Activated CD4-positive, alpha-beta T cell treated with anti-CD3 and anti-CD28 coated beads for 1 hour (primary cell): ENCODE results near the gene PRLR.
"Not testable (repeated sequence)": the region's sequence is repeated elsewhere in the genome, so short reads cannot be mapped to it uniquely, and the experiment has no call there.

Experiments
- DNase-seq: peaks from one replicate; pipeline ENCODE4 v3.0.0-alpha.2; 2020

Gene PRLR

DNA sequence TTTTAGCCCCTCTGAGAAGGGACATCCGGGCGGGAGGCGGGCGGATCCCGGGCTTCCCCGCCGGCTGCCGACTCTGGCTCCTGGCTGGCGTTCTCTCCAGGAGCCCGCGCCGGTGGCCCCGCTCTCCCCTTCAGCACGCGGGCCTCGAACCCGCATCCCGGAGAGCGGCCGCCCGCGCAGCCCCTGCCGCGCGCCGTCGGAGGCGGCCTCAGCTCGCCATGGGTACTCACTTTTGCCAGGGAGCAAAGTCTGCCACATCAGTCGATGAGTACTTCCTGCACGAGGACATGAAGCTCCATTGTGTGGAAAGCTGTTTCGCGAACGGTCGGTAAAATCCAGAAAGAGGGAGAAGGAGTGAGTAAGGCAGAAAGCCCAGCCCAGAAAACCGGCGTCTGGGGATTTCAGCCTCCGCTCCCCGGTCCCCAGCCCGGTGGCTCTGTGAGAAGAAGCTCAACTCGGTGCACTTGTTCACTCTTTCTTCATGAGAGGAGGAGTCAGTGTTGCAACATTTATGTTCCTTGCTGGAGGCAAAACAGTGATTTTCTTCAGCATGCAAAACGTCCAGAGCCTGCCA lies at the start of gene PRLR:
Gene PRLR, minus strand, starts transcription at position 450 of the 574 bp plus-strand sequence. CDS start 140,867 bp downstream, outside the sequence.
- DNase-seq: no peak

- no peak for DNase-seq
Observed at GRCh38 chr5:35274839-35275509, 44.7 kb upstream of the PRLR start.

- DNase-seq: no peak
Observed at GRCh38 chr5:35269006-35269405, 38.7 kb upstream of the PRLR start.

GRCh38 chr5:35266276-35266675 lies 36.0 kb upstream of the PRLR start:
- DNase-seq: no peak

DNA sequence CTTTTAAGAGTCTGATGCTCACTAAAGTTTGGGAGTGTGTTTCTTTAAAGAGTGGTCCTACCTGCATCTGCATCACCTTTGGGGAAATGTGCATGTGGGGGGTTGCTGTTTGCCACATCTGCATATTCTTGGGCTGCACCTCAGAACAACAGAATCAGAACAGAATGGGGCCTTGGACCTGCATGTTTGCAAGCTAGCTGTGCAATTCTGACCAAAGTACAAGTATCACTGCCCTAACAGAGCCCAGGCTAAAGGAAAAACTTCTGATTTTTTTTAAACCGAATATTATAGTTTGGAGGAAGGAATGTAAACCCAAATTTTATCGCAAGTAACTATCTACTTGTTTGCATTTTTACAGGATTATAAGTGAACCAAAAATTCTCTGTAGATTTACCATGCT lies 34.2 kb upstream of the PRLR start:
- no peak for DNase-seq

- DNase-seq: no peak
Observed at GRCh38 chr5:35263266-35263877, 33.1 kb upstream of the PRLR start.

GRCh38 chr5:35253582-35253981 lies 23.3 kb upstream of the PRLR start:
- DNase-seq: no peak

DNA sequence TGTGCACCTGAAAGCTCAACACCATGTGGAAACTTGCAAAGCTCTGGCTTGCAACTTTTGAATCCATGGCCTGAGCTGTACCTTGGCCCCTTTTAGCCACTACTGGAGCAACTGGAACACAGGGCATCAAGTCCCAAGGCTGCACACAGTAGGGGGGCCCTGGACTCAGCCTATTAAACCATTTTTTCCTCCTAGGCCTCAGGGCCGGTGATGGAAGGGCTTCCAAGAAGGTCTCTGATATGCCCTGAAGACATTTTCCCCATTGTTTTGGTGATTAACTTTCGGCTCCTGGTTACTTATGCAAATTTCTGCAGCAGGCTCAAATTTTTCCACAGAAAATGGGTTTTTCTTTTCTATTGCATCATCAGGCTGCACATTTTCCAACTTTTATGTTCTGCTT lies 22.7 kb upstream of the PRLR start:
- no peak for DNase-seq

DNA sequence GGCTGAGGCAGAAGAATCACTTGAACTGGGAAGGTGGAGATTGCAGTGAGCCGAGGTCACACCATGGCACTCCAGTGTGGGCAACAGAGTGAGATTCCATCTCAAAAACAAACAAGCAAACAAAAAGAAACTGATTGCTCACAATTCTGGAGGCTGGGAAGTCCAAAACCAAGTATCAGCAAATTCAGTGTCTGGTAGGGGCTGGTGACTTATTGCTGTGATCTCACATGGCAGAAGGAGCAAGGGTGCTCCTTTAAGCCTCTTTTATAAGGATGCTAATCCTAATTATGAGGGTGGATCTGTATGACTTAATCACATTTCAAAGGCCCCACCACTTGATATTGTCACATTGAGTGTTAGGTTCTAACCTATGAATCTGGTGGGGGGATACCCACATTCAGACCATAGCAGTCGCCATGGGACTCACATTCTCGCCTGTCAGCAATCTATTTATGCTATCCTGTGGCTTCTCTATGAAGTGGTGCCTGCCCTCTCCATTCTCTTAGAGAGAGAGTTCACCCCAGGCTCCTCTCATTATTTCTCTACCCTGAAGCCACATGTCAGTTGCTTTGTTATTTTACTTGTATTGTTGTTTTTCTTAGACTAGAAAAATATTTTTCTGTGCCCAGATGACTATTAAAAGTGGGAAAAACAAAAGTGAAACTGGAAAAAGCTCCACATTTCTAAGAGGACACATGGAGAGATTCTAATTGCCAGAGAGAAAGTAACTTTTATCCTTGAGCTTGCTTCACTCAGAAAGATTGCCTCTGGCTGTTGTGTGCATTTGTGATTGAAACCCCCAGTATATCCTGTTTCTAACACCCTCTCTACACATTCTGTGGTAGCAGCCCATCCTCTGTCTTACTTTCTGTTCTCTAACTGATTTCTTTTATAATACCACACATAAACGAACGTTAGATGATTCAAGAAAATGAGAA lies 18.8 kb upstream of the PRLR start:
- DNase-seq: no peak

DNA sequence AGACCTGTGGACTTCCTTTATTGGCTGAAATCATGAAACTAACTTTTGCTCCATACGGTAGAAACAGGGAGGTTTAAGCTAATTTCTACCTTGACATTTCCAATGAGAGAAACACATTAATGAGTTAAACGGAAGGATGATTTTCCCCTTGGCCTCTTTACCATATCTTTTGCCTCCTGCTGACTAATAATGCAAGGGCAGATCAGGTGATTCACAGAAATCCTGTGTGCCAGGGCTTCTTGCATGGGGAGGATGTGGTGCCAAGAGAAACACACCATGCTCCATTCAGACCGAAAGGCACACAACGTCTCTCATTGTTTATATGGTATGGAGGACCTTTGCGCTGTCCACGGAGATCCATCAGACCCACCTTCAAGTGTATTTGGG lies 17.4 kb upstream of the PRLR start:
- DNase-seq: no peak

DNA sequence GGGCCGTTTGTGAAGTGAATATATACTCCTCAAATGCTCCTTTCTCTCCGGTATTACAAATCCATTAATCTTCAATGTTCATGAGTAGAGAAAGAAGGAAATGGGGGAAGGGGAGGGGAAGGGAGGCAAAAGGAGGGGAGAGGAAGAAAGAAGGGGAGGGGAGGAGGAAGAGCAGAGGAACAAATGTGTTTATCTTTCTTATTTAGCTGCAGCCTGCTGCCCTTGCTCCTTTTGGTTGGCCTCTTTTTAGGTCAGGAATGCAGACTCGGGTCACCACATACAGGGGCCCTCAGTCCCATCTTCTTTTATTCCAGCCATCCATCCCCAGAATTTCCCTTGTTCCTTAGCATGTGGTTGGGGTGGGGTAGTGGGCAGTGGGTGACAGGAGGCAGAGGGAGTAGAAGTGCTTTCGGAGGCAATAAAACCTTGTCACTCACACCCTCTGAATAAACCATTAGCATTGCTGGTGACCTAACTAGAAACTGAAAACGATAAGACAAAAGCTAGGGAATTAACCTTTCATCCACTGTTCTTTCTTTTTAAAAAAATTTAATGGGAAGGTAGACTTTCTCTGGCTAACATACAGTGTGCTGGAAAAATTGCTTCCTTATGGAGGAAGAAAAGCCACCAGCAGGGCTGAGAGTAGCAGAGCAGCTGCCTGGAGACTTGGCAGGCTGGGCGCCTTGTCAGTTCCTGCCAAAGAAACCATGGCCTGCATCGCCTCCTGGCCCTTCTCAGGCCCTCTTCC lies 16.8 kb upstream of the PRLR start:
- no peak for DNase-seq

- DNase-seq: no peak
Observed at GRCh38 chr5:35246411-35246810, 16.1 kb upstream of the PRLR start.

GRCh38 chr5:35245371-35245770 lies 15.1 kb upstream of the PRLR start:
- DNase-seq: not testable (repeated sequence)

DNA sequence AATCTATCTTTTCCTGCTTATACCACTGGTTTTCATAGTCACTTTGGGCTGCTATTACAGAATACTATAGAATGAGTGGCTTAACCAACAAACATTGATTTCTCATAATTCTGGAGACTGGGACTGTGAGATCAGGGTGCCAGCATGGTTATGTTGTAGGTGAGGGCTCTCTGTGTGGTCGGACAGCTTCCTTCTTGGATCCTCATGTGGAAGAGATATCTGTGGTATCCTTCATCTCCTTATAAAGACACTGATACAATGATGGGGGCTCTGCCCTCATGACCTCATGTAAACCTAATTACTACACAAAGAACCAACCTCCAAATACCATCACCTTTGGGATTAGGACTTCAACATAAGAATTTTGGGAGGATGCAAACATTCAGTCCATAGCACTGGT lies 13.9 kb upstream of the PRLR start:
- no peak for DNase-seq

DNA sequence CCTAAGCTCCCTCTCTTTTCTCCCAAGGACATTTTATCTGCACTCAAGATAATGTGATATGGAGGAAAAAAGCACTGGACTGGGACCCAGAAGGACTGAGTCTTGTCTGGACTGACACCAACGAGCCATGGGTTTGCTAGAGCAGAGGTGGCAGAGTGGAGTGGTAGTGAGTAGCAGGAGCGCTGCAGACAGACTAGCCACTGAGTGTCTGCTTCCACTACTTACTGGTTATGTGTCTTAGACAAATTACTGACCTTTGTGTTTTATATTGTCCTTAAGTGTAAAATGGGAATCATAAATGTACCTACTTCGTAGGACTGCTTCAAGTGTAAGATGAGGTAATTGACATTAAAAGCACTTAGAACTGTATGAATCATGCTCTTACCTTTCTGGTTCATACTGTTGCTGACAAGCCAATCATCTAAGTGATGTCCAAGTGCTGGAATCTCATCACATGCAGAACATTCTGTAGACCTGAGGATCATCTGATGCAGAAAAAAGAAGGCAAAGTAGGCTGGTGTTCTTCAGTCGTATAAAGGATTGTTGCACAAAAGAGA lies 12.5 kb upstream of the PRLR start:
- DNase-seq: no peak

DNA sequence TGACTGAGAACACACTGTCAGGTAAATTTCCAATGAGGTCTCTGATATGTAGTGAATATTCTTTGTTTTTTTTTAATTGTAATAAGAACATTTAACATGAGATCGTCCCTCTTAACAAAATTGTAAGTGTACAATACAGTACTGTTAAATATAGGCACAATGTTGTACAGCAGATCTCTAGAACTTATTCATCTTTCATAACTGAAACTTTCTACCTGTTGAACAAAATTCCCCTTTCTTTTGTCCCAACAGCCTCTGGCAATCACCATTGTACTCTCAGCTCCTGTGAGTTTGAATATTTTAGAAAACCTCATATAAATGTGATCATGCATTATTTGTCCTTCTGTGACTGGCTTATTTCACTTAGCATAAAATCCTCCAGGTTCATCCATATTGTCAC lies 10.6 kb upstream of the PRLR start:
- DNase-seq: no peak

GRCh38 chr5:35239911-35240610 lies 9.8 kb upstream of the PRLR start:
- DNase-seq: no peak

GRCh38 chr5:35239476-35239875 lies 9.2 kb upstream of the PRLR start:
- no peak for DNase-seq

GRCh38 chr5:35237580-35238376 lies 7.5 kb upstream of the PRLR start:
- no peak for DNase-seq

DNA sequence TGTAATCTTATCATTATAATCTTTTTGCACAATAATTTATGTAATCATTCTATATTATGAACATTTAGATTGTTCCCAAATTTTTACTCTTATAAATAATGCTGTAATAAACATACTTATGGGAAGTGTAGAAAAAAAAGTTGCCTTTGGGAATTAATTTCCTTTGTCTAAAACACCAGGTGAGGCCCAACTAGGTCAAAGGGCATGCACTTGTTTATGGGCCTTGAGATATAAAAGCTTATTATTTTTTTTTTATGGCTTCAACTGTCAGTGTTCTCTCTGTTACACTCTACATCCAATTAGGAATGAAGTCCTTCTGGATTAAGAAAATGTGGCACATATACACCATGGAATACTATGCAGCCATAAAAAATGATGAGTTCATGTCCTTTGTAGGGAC lies 6.5 kb upstream of the PRLR start:
- no peak for DNase-seq

- DNase-seq: no peak
Observed at GRCh38 chr5:35233601-35234000, 3.3 kb upstream of the PRLR start.
